ENCODE results near the gene CEP350.
"Not testable (repeated sequence)": the region's sequence is repeated elsewhere in the genome, so short reads cannot be mapped to it uniquely, and the experiment has no call there.

The CEP350 gene

GRCh38 chr1:179958359-179958758 is 3.7 kb downstream of the CEP350 start:
- TF ChIP-seq CTCF (IDR thresholded peaks at IDR 0.05): no peak
- Histone ChIP-seq H3K36me3 (no peaks in the 10 kb centered on the region), H3K4me1 (ENCODE audit: control insufficient read depth in 1 of 2, insufficient read depth in 1 of 2, low read depth in 1 of 2, low read length in 1 of 2) (peaks cover 26 to 35% of the 10 kb centered on the region in 2 experiments), H3K4me3 (ENCODE audit: low read depth in 1 of 2, low read length in 1 of 2) (no peak overlapping the region), H3K27me3 (no peaks in the 10 kb centered on the region), H3K9me3 (no peaks in the 10 kb centered on the region), H3K27ac (no peak overlapping the region)

GRCh38 chr1:179962168-179962567 is 7.6 kb downstream of the CEP350 start:
- not testable (repeated sequence) for H3K4me3 ChIP-seq (ENCODE audit: low read depth in 1 of 2, low read length in 1 of 2); H3K9me3 ChIP-seq; H3K27ac ChIP-seq; H3K36me3 ChIP-seq; H3K27me3 ChIP-seq; H3K4me1 ChIP-seq (ENCODE audit: control insufficient read depth in 1 of 2, insufficient read depth in 1 of 2, low read depth in 1 of 2, low read length in 1 of 2)

GRCh38 chr1:179966551-179966950 is 11.9 kb downstream of the CEP350 start:
- H3K4me1 ChIP-seq (ENCODE audit: control insufficient read depth in 1 of 2, insufficient read depth in 1 of 2, low read depth in 1 of 2, low read length in 1 of 2): peaks cover 18 to 21% of the 10 kb centered on the region in 2 experiments
- TF ChIP-seq CTCF (IDR thresholded peaks at IDR 0.05): no peak
- H3K4me3 ChIP-seq (ENCODE audit: low read depth in 1 of 2, low read length in 1 of 2): no peak overlapping the region
- no peaks in the 10 kb centered on the region for H3K36me3 ChIP-seq
- H3K27me3 ChIP-seq: no peaks in the 10 kb centered on the region
- H3K27ac ChIP-seq: no peak overlapping the region
- H3K9me3 ChIP-seq: no peaks in the 10 kb centered on the region

GRCh38 chr1:179968284-179968993 is 13.8 kb downstream of the CEP350 start:
- H3K27me3 ChIP-seq: no peaks in the 10 kb centered on the region
- TF ChIP-seq CTCF (IDR thresholded peaks at IDR 0.05): no peak
- no peaks in the 10 kb centered on the region for H3K36me3 ChIP-seq
- H3K4me3 ChIP-seq (ENCODE audit: low read depth in 1 of 2, low read length in 1 of 2): no peak overlapping the region
- peak overlapping the region; percentile 62 for H3K27ac ChIP-seq
- H3K4me1 ChIP-seq (ENCODE audit: control insufficient read depth in 1 of 2, insufficient read depth in 1 of 2, low read depth in 1 of 2, low read length in 1 of 2): peaks cover 22 to 35% of the 10 kb centered on the region in 2 experiments
- H3K9me3 ChIP-seq: no peaks in the 10 kb centered on the region

GRCh38 chr1:179968994-179969919 is 14.6 kb downstream of the CEP350 start:
- H3K9me3 ChIP-seq: no peaks in the 10 kb centered on the region
- H3K36me3 ChIP-seq: no peaks in the 10 kb centered on the region
- peaks cover 28 to 42% of the 10 kb centered on the region in 2 experiments for H3K4me1 ChIP-seq (ENCODE audit: control insufficient read depth in 1 of 2, insufficient read depth in 1 of 2, low read depth in 1 of 2, low read length in 1 of 2)
- no peaks in the 10 kb centered on the region for H3K27me3 ChIP-seq
- no peak for TF ChIP-seq CTCF (IDR thresholded peaks at IDR 0.05)
- H3K4me3 ChIP-seq (ENCODE audit: low read depth in 1 of 2, low read length in 1 of 2): no peak overlapping the region
- peak overlapping the region; percentile 62 for H3K27ac ChIP-seq

- TF ChIP-seq CTCF (IDR thresholded peaks at IDR 0.05): no peak
- Histone ChIP-seq H3K9me3 (no peaks in the 10 kb centered on the region), H3K4me1 (ENCODE audit: control insufficient read depth in 1 of 2, insufficient read depth in 1 of 2, low read depth in 1 of 2, low read length in 1 of 2) (peaks cover 28 to 42% of the 10 kb centered on the region in 2 experiments), H3K4me3 (ENCODE audit: low read depth in 1 of 2, low read length in 1 of 2) (no peak overlapping the region), H3K27ac (peak overlapping the region; percentile 62), H3K27me3 (no peaks in the 10 kb centered on the region), H3K36me3 (no peaks in the 10 kb centered on the region)
These were observed 15.4 kb downstream of the CEP350 start for GRCh38 chr1:179969962-179970361.
